ENCODE measurements around the gene PRPS1L1.

The PRPS1L1 gene

DNA sequence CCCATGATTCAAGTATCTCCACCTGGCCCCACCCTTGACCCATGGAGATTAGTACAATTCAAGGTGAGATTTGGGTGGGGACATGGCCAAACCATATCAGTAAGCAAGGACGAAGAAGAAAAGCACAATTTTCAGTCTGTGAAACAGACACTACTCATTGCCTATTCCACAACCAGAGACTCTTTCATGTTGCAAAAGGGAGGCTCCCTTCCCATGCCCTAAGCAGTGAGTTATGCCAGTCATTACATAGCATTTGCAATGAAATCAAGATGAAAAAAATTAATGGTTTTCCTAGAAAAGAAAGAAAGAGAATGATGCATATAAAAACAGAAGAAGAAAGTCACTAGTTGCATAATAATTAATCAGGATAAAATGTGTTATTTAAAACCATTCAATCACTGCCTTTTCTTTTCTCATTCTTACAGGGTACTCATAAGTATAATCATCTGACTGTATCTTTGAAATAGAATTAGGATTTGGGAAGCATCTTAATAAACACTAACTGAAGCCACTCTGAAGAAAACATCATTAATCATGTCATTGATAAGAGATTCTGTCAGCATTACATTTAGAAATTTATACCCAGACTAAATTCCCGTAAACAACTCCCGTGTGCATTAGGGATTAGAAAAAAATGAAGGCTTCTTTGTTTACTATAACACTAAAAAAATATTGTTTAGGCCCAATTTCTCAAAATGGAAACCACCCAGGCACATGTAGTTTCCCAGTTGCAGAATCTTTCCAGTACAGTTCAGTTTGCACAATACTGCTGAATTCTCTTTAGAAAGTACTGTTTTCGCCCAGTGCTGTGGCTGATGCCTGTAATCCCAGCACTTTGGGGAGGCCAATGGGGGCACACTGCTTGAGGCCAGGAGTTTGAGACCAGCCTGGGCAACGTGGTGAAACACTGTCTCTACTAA lies 9.1 kb downstream of the PRPS1L1 start:
- no peak for TF ChIP-seq CTCF (IDR thresholded peaks at IDR 0.05; ENCODE audit: low read length, missing control alignments)
- no peak for DNase-seq (ENCODE audit: low read depth)
- no peak overlapping the region for H3K4me3 ChIP-seq (replicated peaks; ENCODE audit: low read depth, low read length)

GRCh38 chr7:18016547-18017444 lies 10.8 kb downstream of the PRPS1L1 start:
- DNase-seq (ENCODE audit: low read depth), result no peak
- no peak overlapping the region for H3K4me3 ChIP-seq (replicated peaks; ENCODE audit: low read depth, low read length)
- TF ChIP-seq CTCF (IDR thresholded peaks at IDR 0.05; ENCODE audit: low read length, missing control alignments), result no peak

DNA sequence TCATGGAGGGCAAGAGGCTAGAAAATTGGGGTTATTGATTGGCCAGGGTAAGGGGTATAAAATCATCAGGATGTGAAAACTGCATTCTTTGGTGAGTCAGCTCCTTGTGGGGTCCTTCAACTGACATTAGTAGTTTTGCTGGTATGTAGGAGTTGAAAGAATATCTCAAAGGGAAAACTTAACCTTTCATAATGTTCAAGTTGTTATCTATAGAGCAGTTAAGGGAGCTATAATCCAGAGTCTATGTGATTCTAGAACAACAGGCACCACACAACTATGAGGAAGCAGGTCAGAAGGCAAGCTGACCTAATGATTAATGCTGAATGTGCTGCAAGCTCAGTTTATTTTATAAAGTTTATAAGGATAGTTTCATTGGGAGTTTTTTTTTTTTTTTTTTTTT lies 13.7 kb downstream of the PRPS1L1 start:
- DNase-seq (ENCODE audit: low read depth), result peak; percentile 52
- no peak overlapping the region for H3K4me3 ChIP-seq (replicated peaks; ENCODE audit: low read depth, low read length)
- TF ChIP-seq CTCF (IDR thresholded peaks at IDR 0.05; ENCODE audit: low read length, missing control alignments), result no peak

GRCh38 chr7:18004372-18004771 lies 23.3 kb downstream of the PRPS1L1 start:
- TF ChIP-seq CTCF (IDR thresholded peaks at IDR 0.05; ENCODE audit: low read length, missing control alignments), result no peak
- H3K4me3 ChIP-seq (replicated peaks; ENCODE audit: low read depth, low read length), result no peak overlapping the region
- DNase-seq (ENCODE audit: low read depth), result no peak

GRCh38 chr7:18003286-18003994 lies 24.2 kb downstream of the PRPS1L1 start:
- no peak for TF ChIP-seq CTCF (IDR thresholded peaks at IDR 0.05; ENCODE audit: low read length, missing control alignments)
- H3K4me3 ChIP-seq (replicated peaks; ENCODE audit: low read depth, low read length), result no peak overlapping the region
- DNase-seq (ENCODE audit: low read depth), result no peak

DNA sequence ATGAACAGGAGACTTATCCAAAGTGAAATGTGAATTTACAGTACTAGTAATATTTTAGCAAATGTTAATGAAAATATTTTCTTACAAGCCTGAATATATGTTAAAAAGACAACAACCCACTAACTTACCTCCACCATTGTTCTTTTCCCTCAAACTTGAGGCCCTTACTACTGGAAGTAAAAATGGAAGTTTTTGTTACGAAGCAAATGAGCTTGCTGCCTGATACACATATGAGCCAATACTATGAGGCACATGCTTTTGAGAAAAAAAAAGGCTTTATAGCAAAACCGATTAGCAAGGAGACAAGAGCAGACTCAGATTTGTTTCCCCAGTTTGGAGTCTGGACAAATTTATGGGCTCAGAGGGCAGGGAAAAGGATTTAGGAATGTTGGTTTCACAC lies 29.0 kb downstream of the PRPS1L1 start:
- DNase-seq (ENCODE audit: low read depth), result no peak
- H3K4me3 ChIP-seq (replicated peaks; ENCODE audit: low read depth, low read length), result no peak overlapping the region
- no peak for TF ChIP-seq CTCF (IDR thresholded peaks at IDR 0.05; ENCODE audit: low read length, missing control alignments)
